NCI-H1436 treated with DMSO at 0.1 percent for 48 hours (cell line): ENCODE data around the gene CDC42BPA.
"Not testable (repeated sequence)": the region's sequence is repeated elsewhere in the genome, so short reads cannot be mapped to it uniquely, and the experiment has no call there.

Experiments used
- DNase-seq: peaks from one replicate; lab custom pipeline; 2025; lab: John Stamatoyannopoulos, UW

The CDC42BPA gene

GRCh38 chr1:227255086-227255732, 63.1 kb downstream of the CDC42BPA start:
- DNase-seq = no peak

DNA sequence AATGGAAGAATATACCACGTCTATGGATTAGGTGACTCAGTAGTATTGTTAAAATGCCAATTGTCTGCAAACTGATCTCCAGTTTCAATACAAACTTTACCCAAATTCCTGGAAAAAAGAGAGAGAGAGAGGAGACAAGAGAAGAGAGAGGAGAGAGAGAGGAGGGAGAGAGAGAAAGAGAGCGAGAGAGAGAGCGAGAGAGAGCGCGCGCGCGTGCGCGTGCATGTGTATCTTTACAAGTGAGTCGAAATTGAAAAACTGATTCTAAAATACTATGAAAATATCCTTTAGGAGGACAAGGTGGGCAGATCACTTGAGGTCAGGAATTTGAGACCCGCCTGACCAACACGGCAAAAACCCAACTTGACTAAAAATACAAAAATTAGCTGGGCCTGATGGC, 65.2 kb downstream of the CDC42BPA start:
- no peak for DNase-seq

DNA sequence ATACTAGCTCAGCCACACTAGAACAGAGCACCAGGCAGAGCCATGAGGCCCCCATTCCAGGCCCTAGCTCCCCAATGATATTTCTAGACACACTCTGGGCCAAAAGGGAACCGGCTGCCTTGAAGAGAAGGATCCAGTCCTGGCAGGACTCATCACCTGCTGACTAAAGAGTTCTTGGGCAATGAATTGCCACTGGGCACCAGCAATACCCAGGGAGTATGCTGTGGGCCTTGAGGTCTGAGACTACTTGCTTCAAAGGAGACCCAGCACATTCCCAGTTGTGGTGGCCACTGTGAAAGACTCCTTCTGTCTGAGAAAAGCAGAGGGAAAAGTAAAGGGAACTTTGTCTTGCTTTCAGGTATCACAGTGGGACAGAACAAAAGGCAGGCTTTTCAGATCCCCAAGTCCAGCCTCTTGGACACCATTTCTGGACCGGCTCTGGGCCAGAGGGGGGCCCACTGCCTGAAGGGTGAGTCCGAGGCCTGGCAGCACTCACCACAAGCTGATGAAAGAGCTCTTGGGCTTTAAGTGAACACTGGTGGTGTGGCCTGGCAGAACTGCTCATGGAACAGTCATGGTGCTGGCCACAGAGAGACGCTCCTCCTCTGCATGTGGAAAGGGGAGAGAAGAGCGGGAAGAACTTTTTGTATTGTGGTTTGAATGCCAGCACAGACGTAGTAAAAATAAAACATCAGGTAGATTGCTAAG, 72.5 kb downstream of the CDC42BPA start:
- DNase-seq = no peak

- no peak for DNase-seq
Observed at GRCh38 chr1:227244339-227245118, 73.8 kb downstream of the CDC42BPA start.

DNA sequence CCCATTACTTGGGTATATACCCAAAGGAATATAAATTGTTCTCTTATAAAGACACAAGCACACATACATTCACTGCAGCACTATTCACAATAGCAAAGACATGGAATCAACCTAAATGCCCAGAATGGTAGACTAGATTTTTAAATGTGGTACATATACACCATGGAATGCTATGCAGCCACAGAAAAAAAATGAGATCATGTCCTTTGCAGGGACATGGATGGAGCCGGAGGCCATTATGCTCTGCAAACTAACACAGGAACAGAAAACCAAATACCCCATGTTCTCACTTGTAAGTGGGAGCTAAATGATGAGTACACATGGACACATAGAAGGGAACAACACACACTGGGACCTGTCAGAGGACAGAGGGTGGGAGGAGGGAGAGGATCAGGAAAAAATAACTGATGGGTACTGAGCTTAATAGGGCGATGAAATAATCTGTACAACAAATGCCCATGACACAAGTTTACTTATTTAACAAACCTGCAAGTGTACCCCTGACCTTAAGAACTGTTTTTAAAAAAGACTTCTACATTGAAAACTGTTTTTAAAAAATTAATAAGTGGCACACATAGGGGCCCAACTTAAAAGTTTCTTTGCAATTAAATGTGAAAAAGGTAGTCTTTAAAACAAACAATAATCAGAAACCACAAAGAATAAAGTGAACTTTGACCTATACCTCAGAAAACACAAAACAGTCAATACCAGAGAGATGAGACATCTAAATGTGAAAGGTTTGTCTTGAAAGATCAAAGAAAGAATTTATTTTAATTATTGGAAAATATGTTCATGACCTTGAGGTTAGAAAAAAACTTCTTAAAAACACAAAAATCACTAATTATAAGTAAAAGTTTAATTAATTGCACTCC, 75.2 kb downstream of the CDC42BPA start:
- no peak for DNase-seq

DNA sequence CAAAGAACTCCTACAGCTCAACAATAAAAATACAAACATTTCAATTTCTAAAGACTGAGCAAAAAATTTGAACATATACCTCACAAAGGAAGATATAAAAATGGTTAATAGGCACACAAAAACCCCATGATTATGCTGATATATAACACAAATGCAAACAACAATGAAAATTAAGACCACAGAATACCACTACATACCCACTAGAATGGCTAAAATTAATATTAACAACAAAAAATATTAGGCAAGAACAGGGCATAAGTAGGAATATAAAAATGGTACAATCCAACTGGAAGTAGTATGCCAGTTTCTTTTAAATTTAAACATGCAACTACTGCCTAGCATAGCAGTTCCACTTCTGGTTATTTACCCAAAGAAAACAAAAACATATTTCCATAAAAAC, 77.3 kb downstream of the CDC42BPA start:
- DNase-seq = no peak

GRCh38 chr1:227234998-227235405, 83.3 kb downstream of the CDC42BPA start:
- no peak for DNase-seq

- not testable (repeated sequence) for DNase-seq
Observed at GRCh38 chr1:227231128-227231527, 87.2 kb downstream of the CDC42BPA start.

DNA sequence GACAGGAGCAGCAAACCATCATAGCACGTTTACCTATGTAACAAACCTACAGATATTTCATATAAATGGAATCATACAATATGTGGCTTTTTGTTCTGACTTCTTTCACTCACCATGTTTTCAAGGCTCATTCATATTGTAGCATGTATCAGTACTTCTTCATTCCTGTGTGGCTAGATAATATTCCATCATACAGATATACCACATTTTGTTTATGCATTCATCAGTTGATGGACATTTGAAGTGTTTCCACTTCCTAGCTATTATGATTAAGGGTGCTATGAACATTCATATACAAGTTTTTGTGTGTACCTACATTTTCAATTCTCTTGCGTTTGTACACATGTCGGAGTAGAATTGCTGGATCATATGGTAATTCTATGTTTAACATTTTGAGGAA, 90.1 kb downstream of the CDC42BPA start:
- DNase-seq = no peak

GRCh38 chr1:227227761-227228160, 90.5 kb downstream of the CDC42BPA start:
- DNase-seq = no peak

GRCh38 chr1:227225715-227226346, 92.5 kb downstream of the CDC42BPA start:
- DNase-seq = no peak

DNA sequence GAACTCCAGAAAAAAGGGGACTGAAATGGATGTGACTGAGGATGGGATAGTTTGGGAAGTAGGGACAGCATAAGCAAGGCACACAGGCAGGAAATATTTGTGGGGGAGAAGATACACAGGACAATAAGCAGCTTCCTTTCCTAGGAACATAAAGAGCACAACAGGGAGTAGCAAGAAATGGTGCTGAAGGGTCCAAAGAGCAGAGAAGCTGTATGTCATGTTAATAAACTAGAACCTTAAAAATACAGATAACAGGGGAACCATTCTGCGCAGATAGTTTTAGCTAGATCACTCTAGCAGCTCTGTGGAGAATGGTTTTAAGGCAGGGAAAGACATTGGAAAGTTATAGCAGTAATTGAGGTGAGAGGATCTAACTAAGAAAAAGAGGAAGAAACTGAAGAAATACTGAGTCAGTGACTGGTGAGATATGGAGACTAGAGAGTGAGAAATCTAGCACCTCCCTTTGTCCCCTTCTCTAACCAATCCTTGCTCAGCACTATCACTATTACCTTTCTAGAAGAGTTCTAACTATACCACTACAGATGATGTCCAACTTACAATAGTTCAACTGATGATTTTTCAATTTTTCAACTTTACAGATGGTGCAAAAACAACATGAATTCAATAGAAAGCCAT, 95.0 kb downstream of the CDC42BPA start:
- DNase-seq = no peak

DNA sequence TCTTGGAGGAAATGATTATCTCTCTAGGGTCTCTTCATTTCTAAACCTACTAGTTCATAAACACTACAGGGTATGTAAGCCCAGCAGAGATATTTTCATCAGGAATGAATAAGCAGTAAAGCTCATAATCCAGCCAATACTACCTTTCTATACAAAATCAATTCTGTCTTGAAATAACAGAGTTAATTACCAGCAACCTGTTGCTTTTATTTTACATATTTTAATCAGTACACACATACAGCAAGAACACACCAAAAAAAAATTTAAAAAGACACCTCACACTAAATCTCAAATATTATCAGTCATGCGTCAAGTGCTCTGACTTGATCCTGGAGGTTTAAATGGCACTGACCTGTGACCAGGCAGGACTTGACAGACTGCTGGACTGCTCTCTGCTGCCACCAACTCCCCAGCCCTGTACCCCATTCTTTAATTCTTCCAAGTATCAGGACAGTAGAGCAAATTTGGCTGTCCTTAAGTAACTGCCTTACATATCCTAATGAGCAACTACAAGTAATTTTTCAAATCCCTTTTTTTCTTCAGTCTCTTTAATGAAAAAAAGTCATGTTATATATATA, 98.5 kb downstream of the CDC42BPA start:
- DNase-seq = no peak

DNA sequence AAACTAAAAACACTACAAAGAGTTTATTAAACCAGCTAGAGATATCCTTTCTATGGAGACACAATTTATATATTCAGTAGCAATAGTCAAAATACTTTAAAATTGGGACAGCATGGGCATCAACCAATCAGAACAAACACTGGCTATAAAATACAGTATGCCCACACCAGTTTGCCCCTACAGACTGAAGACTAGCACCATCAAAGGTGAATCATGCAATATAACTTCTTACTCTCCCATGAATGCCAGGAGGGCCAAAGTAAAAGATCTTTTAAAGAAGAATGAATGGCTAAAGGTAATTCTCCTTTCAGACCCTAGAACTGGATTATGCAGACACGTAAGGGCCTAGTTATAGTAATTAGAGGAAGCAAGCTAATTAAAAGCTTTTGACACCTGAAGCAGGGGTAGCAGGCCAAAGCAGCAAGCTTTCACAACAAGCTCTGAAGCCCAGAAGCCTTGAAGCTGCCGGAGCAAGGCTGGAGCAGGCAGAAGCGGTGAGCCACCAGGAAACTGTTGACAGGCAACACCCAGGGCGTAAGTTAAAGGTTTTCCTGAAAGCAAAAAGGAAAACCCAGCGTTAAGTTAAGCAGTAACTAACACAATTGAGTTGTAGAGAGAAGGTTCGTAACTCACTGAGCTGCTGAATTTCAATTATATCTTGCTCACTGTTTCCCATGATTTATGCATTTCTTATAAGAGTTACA, 99.3 kb downstream of the CDC42BPA start:
- no peak for DNase-seq

DNA sequence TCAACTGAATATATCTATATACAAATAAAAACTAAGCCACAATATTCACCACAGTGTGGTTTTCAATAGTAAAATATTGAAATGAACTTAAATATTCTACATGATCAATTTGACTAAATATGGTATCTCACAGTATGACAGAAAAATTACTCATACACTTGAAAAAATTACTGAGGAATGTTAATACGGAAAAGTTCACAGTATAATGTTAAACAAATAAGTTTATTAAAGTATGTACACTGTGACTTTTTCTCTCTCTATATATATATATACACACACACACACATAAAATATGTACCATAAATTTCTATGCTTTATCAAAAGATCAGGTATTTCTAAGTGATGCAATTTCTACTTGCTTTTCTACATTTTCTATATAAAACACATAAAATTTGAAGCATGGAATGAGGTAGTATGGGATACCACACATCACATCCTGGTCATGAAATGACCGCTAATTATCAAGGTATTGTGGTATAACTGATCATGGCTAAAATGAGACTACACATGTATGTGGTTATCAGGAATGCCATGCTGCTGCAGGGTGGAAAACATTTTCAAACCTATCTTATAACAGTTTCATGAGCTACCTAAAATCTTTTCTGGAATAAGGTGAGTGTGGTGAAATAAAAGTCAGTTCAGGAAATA, 102.3 kb downstream of the CDC42BPA start:
- DNase-seq = no peak

GRCh38 chr1:227214207-227214606, 104.1 kb downstream of the CDC42BPA start:
- DNase-seq = peak; percentile 49

DNA sequence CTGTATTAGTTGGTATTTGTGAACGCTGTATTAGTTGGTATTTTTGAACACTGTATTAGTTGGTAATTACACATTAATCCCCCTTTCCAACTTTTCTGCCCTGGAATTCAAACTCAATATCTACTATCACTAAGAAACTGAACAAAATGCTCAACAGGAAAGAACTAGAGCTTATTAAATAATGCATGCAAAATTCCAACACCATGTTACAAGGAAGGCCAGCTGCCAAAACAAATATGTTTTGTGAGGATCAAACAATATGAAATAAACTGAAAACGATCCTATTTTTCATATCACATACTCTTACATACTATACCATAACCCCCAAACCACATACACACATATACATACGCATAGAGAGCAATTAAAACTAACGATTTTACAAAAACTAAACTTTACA, 104.9 kb downstream of the CDC42BPA start:
- no peak for DNase-seq

DNA sequence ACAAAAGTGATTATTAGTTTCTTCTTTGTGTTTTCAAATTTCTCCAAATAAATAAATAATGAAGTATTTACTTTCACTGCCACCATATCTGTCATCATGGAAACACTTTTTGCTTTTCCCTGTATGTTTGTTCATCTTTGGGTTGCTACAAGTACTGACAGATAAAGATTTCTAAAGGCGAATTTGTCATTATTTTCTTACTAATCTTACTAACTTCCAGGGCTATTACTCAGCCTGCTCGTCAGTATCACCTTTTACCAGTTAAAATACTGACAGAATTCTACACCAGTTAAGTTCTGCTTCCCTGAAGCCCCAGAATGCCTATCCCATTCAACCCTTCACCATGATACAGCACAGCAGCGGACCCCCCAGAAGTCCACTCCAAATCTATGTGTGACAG, 106.1 kb downstream of the CDC42BPA start:
- no peak for DNase-seq

DNA sequence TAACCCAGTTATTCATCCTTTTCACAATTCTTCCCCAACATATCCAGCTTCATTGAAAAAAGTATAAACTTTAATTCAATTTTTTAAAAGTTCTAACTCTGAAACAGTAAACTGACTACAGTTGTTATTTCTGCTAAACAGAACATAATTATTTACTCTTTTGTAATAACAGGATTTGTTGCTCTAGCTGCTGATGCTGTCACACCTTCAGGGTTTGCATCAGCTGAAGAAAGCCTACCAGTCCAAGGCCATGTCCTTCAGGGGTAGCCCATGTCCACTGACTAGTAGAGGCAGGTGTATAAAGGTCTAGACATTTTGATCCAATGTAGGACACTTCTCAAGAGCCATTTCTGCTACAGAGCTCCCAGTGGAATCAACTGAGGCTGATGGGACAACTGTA, 107.7 kb downstream of the CDC42BPA start:
- DNase-seq = no peak

DNA sequence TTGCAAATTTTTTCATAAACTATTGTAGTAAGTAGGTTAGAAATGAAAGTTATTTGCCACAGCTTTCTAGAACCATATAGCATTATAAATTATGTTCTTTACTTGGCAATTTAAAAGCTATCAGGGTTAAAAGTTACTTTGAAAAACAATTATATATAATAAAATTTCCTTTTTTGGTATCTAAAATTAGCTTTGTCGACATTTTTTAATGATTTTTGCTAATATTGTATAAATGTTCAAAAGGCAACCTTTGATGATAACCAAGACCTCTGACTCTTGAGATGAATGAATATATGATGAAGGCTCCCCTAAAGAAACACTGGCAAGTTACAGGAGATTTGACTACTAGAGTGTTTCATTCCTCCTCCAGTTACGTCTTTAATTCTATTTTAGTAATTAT, 121.2 kb downstream of the CDC42BPA start:
- DNase-seq = no peak
